ENCODE results near the gene MAIP1.

Gene MAIP1

DNA sequence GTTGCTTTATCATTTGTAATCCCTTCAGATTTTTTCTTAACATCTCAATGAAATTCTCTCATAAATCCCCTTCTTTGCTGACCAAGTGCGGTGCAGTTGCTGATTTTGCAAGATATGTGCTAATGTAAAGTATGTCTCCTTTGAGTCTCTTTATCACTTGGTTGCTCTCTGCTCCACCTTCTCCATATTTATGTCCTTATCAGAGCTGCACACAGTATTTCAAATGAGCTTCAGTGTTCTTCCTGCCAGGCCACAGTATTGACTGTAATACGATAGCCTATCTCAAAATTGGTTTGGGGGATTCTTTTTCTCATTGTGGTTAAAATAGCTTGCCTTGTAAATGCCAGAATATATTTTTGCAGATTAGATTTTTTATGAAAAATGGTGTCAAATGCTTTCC, 32.2 kb downstream of the MAIP1 start:
- Histone ChIP-seq H3K9me3 (replicated peaks; ENCODE audit: insufficient read depth, low read length) (no peaks in the 10 kb centered on the region), H4K20me1 (ENCODE audit: insufficient read depth, low read length) (no peaks in the 10 kb centered on the region), H3K9me2 (replicated peaks; ENCODE audit: insufficient read depth, low read length) (no peaks in the 10 kb centered on the region), H3K4me2 (ENCODE audit: low read depth, low read length) (no peak overlapping the region), H3K27me3 (replicated peaks; ENCODE audit: insufficient read depth, low read length) (no peaks in the 10 kb centered on the region), H3K4me3 (ENCODE audit: low read length) (no peak overlapping the region), H3K36me3 (replicated peaks; ENCODE audit: insufficient read depth, low read length) (no peaks in the 10 kb centered on the region), H3F3A (ENCODE audit: insufficient read depth, low read length) (no peaks in the 10 kb centered on the region), H2AFZ (ENCODE audit: low read length) (no peak overlapping the region), H3K4me1 (ENCODE audit: low read length) (peaks cover 4% of the 10 kb centered on the region; the same call in 1 of the 2 replicates), H3K9ac (ENCODE audit: low read length) (no peak overlapping the region), H3K27ac (ENCODE audit: low read length) (no peak overlapping the region), H3K79me2 (ENCODE audit: low read length) (no peaks in the 10 kb centered on the region)
- DNase-seq = no peak
- no peak for TF ChIP-seq EZH2phosphoT487 (IDR thresholded peaks at IDR 0.05; ENCODE audit: low read length)
- TF ChIP-seq, protein P1, sequence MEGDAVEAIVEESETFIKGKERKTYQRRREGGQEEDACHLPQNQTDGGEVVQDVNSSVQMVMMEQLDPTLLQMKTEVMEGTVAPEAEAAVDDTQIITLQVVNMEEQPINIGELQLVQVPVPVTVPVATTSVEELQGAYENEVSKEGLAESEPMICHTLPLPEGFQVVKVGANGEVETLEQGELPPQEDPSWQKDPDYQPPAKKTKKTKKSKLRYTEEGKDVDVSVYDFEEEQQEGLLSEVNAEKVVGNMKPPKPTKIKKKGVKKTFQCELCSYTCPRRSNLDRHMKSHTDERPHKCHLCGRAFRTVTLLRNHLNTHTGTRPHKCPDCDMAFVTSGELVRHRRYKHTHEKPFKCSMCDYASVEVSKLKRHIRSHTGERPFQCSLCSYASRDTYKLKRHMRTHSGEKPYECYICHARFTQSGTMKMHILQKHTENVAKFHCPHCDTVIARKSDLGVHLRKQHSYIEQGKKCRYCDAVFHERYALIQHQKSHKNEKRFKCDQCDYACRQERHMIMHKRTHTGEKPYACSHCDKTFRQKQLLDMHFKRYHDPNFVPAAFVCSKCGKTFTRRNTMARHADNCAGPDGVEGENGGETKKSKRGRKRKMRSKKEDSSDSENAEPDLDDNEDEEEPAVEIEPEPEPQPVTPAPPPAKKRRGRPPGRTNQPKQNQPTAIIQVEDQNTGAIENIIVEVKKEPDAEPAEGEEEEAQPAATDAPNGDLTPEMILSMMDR (IDR thresholded peaks at IDR 0.05; ENCODE audit: low read length) = no peak
- TF ChIP-seq EZH2 (optimal IDR thresholded peaks at IDR 0.05; ENCODE audit: low read depth, low read length) = no peak

DNA sequence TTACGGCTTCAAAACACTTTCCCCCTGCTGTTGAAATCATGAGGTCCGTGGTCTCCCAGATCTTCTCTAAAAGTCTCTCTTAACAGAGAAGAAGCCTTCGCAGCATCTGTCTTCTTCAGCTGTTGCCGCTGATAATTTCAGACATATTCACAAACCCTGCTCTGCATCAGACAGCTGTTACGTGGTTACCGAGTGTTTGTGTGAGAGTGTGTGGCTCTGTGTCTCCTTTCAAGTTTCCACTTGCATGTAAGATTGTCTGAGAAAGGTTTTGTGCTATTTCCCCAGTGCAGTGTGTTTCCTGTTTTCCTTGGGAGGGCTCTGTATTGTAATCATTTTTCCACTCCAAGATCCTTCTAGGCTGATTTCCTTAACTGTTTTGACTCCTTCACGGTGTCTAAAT, 32.8 kb downstream of the MAIP1 start:
- TF ChIP-seq EZH2 (optimal IDR thresholded peaks at IDR 0.05; ENCODE audit: low read depth, low read length) (no peak), EZH2phosphoT487 (IDR thresholded peaks at IDR 0.05; ENCODE audit: low read length) (no peak)
- TF ChIP-seq, protein P1 (IDR thresholded peaks at IDR 0.05; ENCODE audit: low read length) = no peak
- DNase-seq = no peak
- no peaks in the 10 kb centered on the region for H3K27me3 ChIP-seq (replicated peaks; ENCODE audit: insufficient read depth, low read length)
- H3K9ac ChIP-seq (ENCODE audit: low read length) = no peak overlapping the region
- no peaks in the 10 kb centered on the region for H3F3A ChIP-seq (ENCODE audit: insufficient read depth, low read length)
- no peaks in the 10 kb centered on the region for H4K20me1 ChIP-seq (ENCODE audit: insufficient read depth, low read length)
- H3K9me3 ChIP-seq (replicated peaks; ENCODE audit: insufficient read depth, low read length) = no peaks in the 10 kb centered on the region
- H2AFZ ChIP-seq (ENCODE audit: low read length) = no peak overlapping the region
- H3K36me3 ChIP-seq (replicated peaks; ENCODE audit: insufficient read depth, low read length) = no peaks in the 10 kb centered on the region
- H3K4me1 ChIP-seq (ENCODE audit: low read length) = peaks cover 4% of the 10 kb centered on the region; the same call in 1 of the 2 replicates
- H3K4me2 ChIP-seq (ENCODE audit: low read depth, low read length) = no peak overlapping the region
- H3K4me3 ChIP-seq (ENCODE audit: low read length) = no peak overlapping the region
- H3K79me2 ChIP-seq (ENCODE audit: low read length) = no peaks in the 10 kb centered on the region
- H3K9me2 ChIP-seq (replicated peaks; ENCODE audit: insufficient read depth, low read length) = no peaks in the 10 kb centered on the region
- H3K27ac ChIP-seq (ENCODE audit: low read length) = no peak overlapping the region

DNA sequence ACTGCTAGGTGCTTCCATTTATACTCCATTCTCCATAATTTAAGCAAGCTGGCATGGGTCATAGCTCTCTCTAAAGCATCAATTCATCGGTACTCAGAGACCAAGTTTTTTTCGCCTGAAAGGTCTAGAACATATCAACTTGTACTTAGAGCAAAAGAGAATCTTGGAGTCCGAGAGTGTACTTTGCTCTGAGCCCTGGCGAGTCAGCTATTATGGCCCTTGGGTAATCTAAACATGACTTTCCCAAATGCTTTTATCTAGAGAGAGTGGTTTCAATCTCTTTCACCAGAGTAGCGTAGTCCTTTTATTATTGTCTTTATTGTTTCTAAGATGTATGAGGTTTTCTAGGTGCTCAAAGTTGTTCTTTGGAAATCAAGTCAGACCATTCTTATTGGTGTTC, 34.4 kb downstream of the MAIP1 start:
- Histone ChIP-seq H2AFZ (ENCODE audit: low read length) (no peak overlapping the region), H3K4me3 (ENCODE audit: low read length) (no peak overlapping the region), H3K27ac (ENCODE audit: low read length) (no peak overlapping the region), H3K27me3 (replicated peaks; ENCODE audit: insufficient read depth, low read length) (no peaks in the 10 kb centered on the region), H3K79me2 (ENCODE audit: low read length) (no peaks in the 10 kb centered on the region), H3K9ac (ENCODE audit: low read length) (no peak overlapping the region), H3K4me2 (ENCODE audit: low read depth, low read length) (no peak overlapping the region), H3F3A (ENCODE audit: insufficient read depth, low read length) (no peaks in the 10 kb centered on the region), H3K36me3 (replicated peaks; ENCODE audit: insufficient read depth, low read length) (no peaks in the 10 kb centered on the region), H3K4me1 (ENCODE audit: low read length) (peaks cover 4% of the 10 kb centered on the region; the same call in 1 of the 2 replicates), H3K9me3 (replicated peaks; ENCODE audit: insufficient read depth, low read length) (no peaks in the 10 kb centered on the region), H4K20me1 (ENCODE audit: insufficient read depth, low read length) (no peaks in the 10 kb centered on the region), H3K9me2 (replicated peaks; ENCODE audit: insufficient read depth, low read length) (no peaks in the 10 kb centered on the region)
- DNase-seq = no peak
- no peak for TF ChIP-seq EZH2 (optimal IDR thresholded peaks at IDR 0.05; ENCODE audit: low read depth, low read length)
- TF ChIP-seq, protein P1 (IDR thresholded peaks at IDR 0.05; ENCODE audit: low read length) = no peak
- no peak for TF ChIP-seq EZH2phosphoT487 (IDR thresholded peaks at IDR 0.05; ENCODE audit: low read length)

Measured in MM.1S (cell line).